ENCODE results near the gene NLGN1. TPM values are rescaled to one million over a fixed set of nuclear protein-coding genes. Genes with fewer than 3 reads are reported as not detected.

NLGN1 gene
- total RNA-seq, 1 experiment from 2014 or later: 5.2 TPM

DNA sequence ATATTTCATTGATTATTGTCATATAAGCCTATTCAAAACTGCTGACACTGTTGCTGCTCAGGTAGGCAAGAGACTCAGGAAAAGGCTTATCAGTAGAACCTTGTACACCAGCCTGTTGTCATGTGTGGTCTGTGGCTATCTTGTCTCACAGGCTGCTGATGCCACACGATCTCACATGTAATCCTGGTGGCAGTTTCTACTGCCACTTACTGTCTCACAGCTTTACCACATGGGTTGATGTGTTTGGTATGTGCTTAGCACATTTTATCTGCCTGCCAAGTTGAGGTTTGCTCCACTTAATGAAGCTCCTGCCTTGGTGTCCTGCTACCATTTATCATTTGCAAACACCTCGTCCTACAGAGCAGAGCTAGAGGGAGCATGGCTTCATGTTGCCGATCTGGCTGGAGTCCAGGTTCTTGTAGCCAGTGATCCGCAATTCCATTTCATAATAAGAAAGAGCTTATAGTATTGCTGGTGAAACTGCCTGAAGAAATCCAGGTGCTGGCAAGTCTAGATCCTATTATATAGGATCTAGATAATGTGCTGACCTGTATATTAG is 637.9 kb downstream of the NLGN1 start:
- no CpG with 5 or more reads among the region's 4 CpGs for WGBS (ENCODE audit: extremely low coverage, insufficient read length, low lambda C conversion rate)
- Histone ChIP-seq H4K5ac (ENCODE audit: insufficient read length, low read depth, low read length) (no peak overlapping the region), H2BK120ac (ENCODE audit: low read depth, low read length, poor library complexity, severe bottlenecking) (no peak overlapping the region), H2BK15ac (ENCODE audit: low read depth, low read length) (no peak overlapping the region), H2BK5ac (ENCODE audit: insufficient read length, low read length) (no peak overlapping the region), H3K56ac (ENCODE audit: insufficient read length, low read depth, low read length) (no peak overlapping the region), H3K14ac (ENCODE audit: insufficient read depth, low read length) (peak overlapping the region; percentile 49; the same call in 1 of the 2 replicates), H2BK20ac (ENCODE audit: low read depth, low read length, poor library complexity, severe bottlenecking) (no peak overlapping the region), H3K23ac (ENCODE audit: insufficient read length, low read depth, low read length) (no peak overlapping the region), H4K8ac (replicated peaks; ENCODE audit: insufficient read length, low read depth, low read length) (no peak overlapping the region), H3K18ac (ENCODE audit: insufficient read length, low read depth, low read length) (no peak overlapping the region), H4K20me1 (ENCODE audit: control insufficient read depth, insufficient read depth, insufficient read length) (no peaks in the 10 kb centered on the region), H3K4me2 (ENCODE audit: insufficient read depth, insufficient read length, low read length) (no peak overlapping the region), H3T11ph (ENCODE audit: low read length) (no peak overlapping the region), H3K9ac (ENCODE audit: extremely low read depth, insufficient read length, low read length) (no peak overlapping the region), H3K79me2 (ENCODE audit: insufficient read depth, low read length) (no peaks in the 10 kb centered on the region), H2AFZ (ENCODE audit: low read length) (no peak overlapping the region), H3K79me1 (ENCODE audit: insufficient read depth, low read depth, low read length, poor library complexity, severe bottlenecking) (no peaks in the 10 kb centered on the region), H3K23me2 (ENCODE audit: insufficient read length, low read depth, low read length, poor library complexity, severe bottlenecking) (no peaks in the 10 kb centered on the region), H3K9me3 (ENCODE audit: control insufficient read depth, low read depth, low read length) (no peaks in the 10 kb centered on the region), H3K27me3 (ENCODE audit: insufficient read depth, low read length) (no peaks in the 10 kb centered on the region), H2AK5ac (ENCODE audit: insufficient read length, low read length) (no peak overlapping the region), H3K4ac (ENCODE audit: low read depth, low read length) (no peak overlapping the region), H3K4me1 (ENCODE audit: insufficient read depth, low read length) (peaks cover 3% of the 10 kb centered on the region; the same call in 1 of the 2 replicates), H3K27ac (ENCODE audit: insufficient read length, low read depth, low read length) (no peak overlapping the region), H4K91ac (ENCODE audit: insufficient read length, low read depth, low read length) (no peak overlapping the region), H2BK12ac (ENCODE audit: insufficient read length, low read depth, low read length) (no peak overlapping the region)
- H3K36me3 Mint-ChIP-seq (ENCODE audit: insufficient read depth in 1 of 3, low read depth in 3 of 3): peaks cover 2 to 12% (median 3%) of the 10 kb centered on the region in 3 experiments; a peak in 6 of 7 replicates
- peaks cover 6 to 7% of the 10 kb centered on the region in 2 experiments for H3K9me3 Mint-ChIP-seq
- no peak for TF ChIP-seq CTCF (conservative IDR thresholded peaks at IDR 0.05)
- no peak overlapping the region for H3K4me3 Mint-ChIP-seq
- no peak for DNase-seq
- 0 out of 4 replicates have a peak, but pooled peaks cover 0 to 2% of the 10 kb centered on the region in 2 experiments for H3K4me1 Mint-ChIP-seq
- H3K27ac Mint-ChIP-seq: no peak overlapping the region
- H3K27me3 Mint-ChIP-seq (ENCODE audit: low read depth): no peaks in the 10 kb centered on the region

All from H9 (cell line).